Vagina (tissue), 2 donors: ENCODE results near the gene CREB5. TPM values are rescaled to one million over a fixed set of nuclear protein-coding genes. Genes with fewer than 3 reads are reported as not detected.

Experiments
- DNase-seq, 2 donors: peaks; one replicate each; pipeline ENCODE4 v3.0.0-alpha.2; 2017; ENCODE audit errors: extremely low spot score in 2 of 2
- H3K27ac ChIP-seq: fragments of 200-600 bp; sonication (generic); one replicate; pipeline ENCODE4 v1.5.1; 2019
- H3K27me3 ChIP-seq: fragments of 200-600 bp; sonication (generic); one replicate; pipeline ENCODE4 v1.5.1; 2019
- H3K36me3 ChIP-seq, 2 donors: fragments of 200-600 bp; sonication (generic); one replicate each; pipeline ENCODE4 v1.5.1; 2017 to 2019
- H3K4me1 ChIP-seq: fragments of 200-600 bp; sonication (generic); one replicate; pipeline ENCODE4 v1.5.1; 2019
- H3K4me3 ChIP-seq, 2 donors: fragments of 200-600 bp; sonication (generic); 1 replicate in 1 of 2; 2 replicates in 1 of 2; pipeline ENCODE4 v1.5.1; 2016 to 2019
- H3K9me3 ChIP-seq: fragments of 200-600 bp; sonication (generic); one replicate; pipeline ENCODE4 v1.5.1; 2019
- CTCF ChIP-seq, 3 experiments: fragments of 450-650 bp in 2 of 3; fragments of 200-600 bp in 1 of 3; sonication (generic) in 1 of 3; IDR thresholded peaks; one replicate each; pipeline ENCODE4 v1.5.1; 2017 to 2019; ENCODE audit warnings: antibody characterized with exemption in 3 of 3, mild to moderate bottlenecking in 2 of 3, moderate library complexity in 2 of 3
- POLR2A ChIP-seq, 2 donors: fragments of 450-650 bp; IDR thresholded peaks; one replicate each; pipeline ENCODE4 v1.6.1; 2017; ENCODE audit warnings: antibody characterized with exemption in 2 of 2, mild to moderate bottlenecking in 2 of 2, moderate library complexity in 2 of 2
- POLR2AphosphoS5 ChIP-seq, 2 donors: sonication (generic); formaldehyde crosslinking; IDR thresholded peaks; one replicate each; pipeline ENCODE4 v1.9.0; 2017; ENCODE audit warnings: antibody characterized with exemption in 2 of 2, mild to moderate bottlenecking in 2 of 2, low read depth in 1 of 2; ENCODE audit not compliant: insufficient read depth in 1 of 2
- intact Hi-C: fragments of 100-400 bp; cut with DNase I; formaldehyde crosslinking; loops from one replicate; pipeline ENCODE4 v1.15.1; 2023
- total RNA-seq: library from RNA; depleted of rRNA; stranded (reverse); fragments of >200 nt; gene quantifications from one replicate; pipeline ENCODE4 v1.2.3, GENCODE V29; 2016

Gene CREB5
- total RNA-seq, 1 donor from 2014 or later: 23.1 TPM

DNA sequence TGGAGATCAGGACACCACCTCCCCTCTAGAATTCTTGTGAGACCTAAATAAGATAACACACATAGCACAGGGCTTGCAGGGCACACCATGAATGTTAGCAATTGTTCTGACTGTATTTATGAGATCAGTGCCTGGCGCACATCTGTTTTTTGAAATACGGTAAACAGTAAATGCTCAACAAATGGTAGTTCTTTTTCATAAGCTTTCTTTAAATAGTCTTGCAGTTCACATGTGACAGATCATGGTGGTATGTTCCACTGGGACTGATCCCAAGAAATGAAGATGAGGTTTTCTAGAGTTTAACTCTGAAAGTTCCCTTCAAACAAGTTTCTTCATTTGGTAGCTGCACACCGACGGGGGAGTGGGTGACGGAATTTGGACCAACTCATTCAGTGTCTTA is 34.8 kb downstream of the CREB5 start:
- intact Hi-C loops: no loop called here
- TF ChIP-seq POLR2AphosphoS5 (IDR thresholded peaks at IDR 0.05; ENCODE audit: insufficient read depth in 1 of 2, low read depth in 1 of 2) (no peak), CTCF (IDR thresholded peaks at IDR 0.05) (no peak), POLR2A (IDR thresholded peaks at IDR 0.05) (no peak)

GRCh38 chr7:28448708-28449107 is 36.4 kb downstream of the CREB5 start:
- H3K27me3 ChIP-seq: no peaks in the 10 kb centered on the region
- DNase-seq: no peak
- H3K4me1 ChIP-seq: no peaks in the 10 kb centered on the region

More for the DNA sequence above, 34.8 kb downstream of the CREB5 start:
- H3K27ac ChIP-seq: no peak overlapping the region
- no peaks in the 10 kb centered on the region for H3K9me3 ChIP-seq
- H3K4me3 ChIP-seq: no peak overlapping the region
- DNase-seq: no peak
- H3K27me3 ChIP-seq: no peaks in the 10 kb centered on the region
- no peaks in the 10 kb centered on the region for H3K36me3 ChIP-seq
- H3K4me1 ChIP-seq: no peaks in the 10 kb centered on the region

DNA sequence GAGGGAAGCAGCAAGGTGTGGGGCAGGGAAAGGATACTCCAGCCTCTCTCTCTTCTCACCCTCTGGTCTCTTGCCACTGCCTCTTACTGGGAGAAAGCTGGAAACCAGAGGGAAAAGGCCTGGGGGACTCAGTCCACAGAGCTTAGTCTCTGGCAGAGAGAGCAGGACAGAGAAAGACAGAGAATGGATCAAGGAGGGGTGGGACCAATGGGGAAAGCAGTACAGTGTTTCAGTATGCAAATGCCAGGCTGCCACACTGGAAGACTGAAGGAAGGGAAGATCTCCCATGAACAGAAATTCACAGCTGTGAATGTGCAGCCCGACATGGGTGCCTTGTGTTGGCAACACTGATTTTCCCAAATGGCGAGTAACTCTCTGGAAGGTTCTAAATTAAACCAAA is 40.4 kb downstream of the CREB5 start:
- no peaks in the 10 kb centered on the region for H3K36me3 ChIP-seq
- no peaks in the 10 kb centered on the region for H3K27me3 ChIP-seq
- H3K4me3 ChIP-seq: no peak overlapping the region
- no peaks in the 10 kb centered on the region for H3K9me3 ChIP-seq
- intact Hi-C loops: no loop called here
- H3K27ac ChIP-seq: no peak overlapping the region
- TF ChIP-seq POLR2A (IDR thresholded peaks at IDR 0.05): no peak
- no peak for TF ChIP-seq POLR2AphosphoS5 (IDR thresholded peaks at IDR 0.05; ENCODE audit: insufficient read depth in 1 of 2, low read depth in 1 of 2)
- no peak for TF ChIP-seq CTCF (IDR thresholded peaks at IDR 0.05)
- H3K4me1 ChIP-seq: no peaks in the 10 kb centered on the region
- no peak for DNase-seq

More at GRCh38 chr7:28448708-28449107, 36.4 kb downstream of the CREB5 start:
- Histone ChIP-seq H3K9me3 (no peaks in the 10 kb centered on the region), H3K4me3 (no peak overlapping the region), H3K36me3 (no peaks in the 10 kb centered on the region), H3K27ac (no peak overlapping the region)
- no peak for TF ChIP-seq POLR2A (IDR thresholded peaks at IDR 0.05)
- TF ChIP-seq POLR2AphosphoS5 (IDR thresholded peaks at IDR 0.05; ENCODE audit: insufficient read depth in 1 of 2, low read depth in 1 of 2): no peak
- TF ChIP-seq CTCF (IDR thresholded peaks at IDR 0.05): no peak
- intact Hi-C loops: no loop called here

- no peaks in the 10 kb centered on the region for H3K4me1 ChIP-seq
- TF ChIP-seq POLR2A (IDR thresholded peaks at IDR 0.05) (no peak), CTCF (IDR thresholded peaks at IDR 0.05) (no peak), POLR2AphosphoS5 (IDR thresholded peaks at IDR 0.05; ENCODE audit: insufficient read depth in 1 of 2, low read depth in 1 of 2) (no peak)
- no peaks in the 10 kb centered on the region for H3K9me3 ChIP-seq
- DNase-seq: no peak
- no peak overlapping the region for H3K27ac ChIP-seq
- H3K4me3 ChIP-seq: no peak overlapping the region
- intact Hi-C loops: no loop called here
- H3K27me3 ChIP-seq: no peaks in the 10 kb centered on the region
- no peaks in the 10 kb centered on the region for H3K36me3 ChIP-seq
These were observed 43.2 kb downstream of the CREB5 start for GRCh38 chr7:28455486-28455885.

DNA sequence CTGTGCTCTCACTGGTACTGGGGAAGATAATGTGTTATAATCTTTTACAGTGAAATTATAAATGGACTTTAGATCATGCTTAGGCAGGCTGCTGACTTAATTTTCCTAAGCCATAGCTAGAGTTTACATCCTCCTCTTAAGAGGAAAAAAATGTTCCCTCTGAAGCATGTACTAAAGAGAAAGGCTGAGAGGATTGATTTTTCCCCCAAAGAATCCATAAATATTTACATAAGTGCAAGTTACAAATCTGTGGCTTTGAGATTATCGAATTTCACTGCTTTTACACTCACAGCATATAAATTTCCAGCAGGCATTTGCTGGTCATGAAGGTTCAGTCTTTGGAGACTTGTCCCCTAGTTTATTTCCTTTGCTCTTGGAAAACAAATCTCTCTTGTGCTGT is 43.7 kb downstream of the CREB5 start:
- intact Hi-C loops: no loop called here
- Histone ChIP-seq H3K4me3 (no peak overlapping the region), H3K27me3 (no peaks in the 10 kb centered on the region), H3K4me1 (no peaks in the 10 kb centered on the region), H3K27ac (no peak overlapping the region), H3K36me3 (no peaks in the 10 kb centered on the region), H3K9me3 (no peaks in the 10 kb centered on the region)
- DNase-seq: no peak
- no peak for TF ChIP-seq CTCF (IDR thresholded peaks at IDR 0.05)
- TF ChIP-seq POLR2A (IDR thresholded peaks at IDR 0.05): no peak
- no peak for TF ChIP-seq POLR2AphosphoS5 (IDR thresholded peaks at IDR 0.05; ENCODE audit: insufficient read depth in 1 of 2, low read depth in 1 of 2)
